ENCODE data around the gene GPT2.

Gene GPT2

GRCh38 chr16:46883690-46884512 lies at the start of gene GPT2:
Gene GPT2, plus strand, starts transcription at chr16:46884362. Its CDS starts 354 bp downstream, at chr16:46884716.
- peak; percentile 44 to 57 for DNase-seq (ENCODE audit: low read depth in 2 of 2)

- no peak for DNase-seq (ENCODE audit: low read depth in 2 of 2)
These were observed 47.3 kb upstream of the GPT2 start for GRCh38 chr16:46836534-46837530.

GRCh38 chr16:46839986-46840443 lies 44.1 kb upstream of the GPT2 start:
- no peak for DNase-seq (ENCODE audit: low read depth in 2 of 2)

- no peak for DNase-seq (ENCODE audit: low read depth in 2 of 2)
These were observed 41.8 kb upstream of the GPT2 start for GRCh38 chr16:46842192-46842895.

GRCh38 chr16:46843898-46844642 lies 40.1 kb upstream of the GPT2 start:
- DNase-seq (ENCODE audit: low read depth in 2 of 2) = no peak

GRCh38 chr16:46844771-46845170 lies 39.4 kb upstream of the GPT2 start:
- DNase-seq (ENCODE audit: low read depth in 2 of 2) = no peak

GRCh38 chr16:46845952-46846351 lies 38.2 kb upstream of the GPT2 start:
- no peak for DNase-seq (ENCODE audit: low read depth in 2 of 2)

GRCh38 chr16:46848768-46849764 lies 35.1 kb upstream of the GPT2 start:
- DNase-seq (ENCODE audit: low read depth in 2 of 2) = no peak

- DNase-seq (ENCODE audit: low read depth in 2 of 2) = no peak
These were observed 33.3 kb upstream of the GPT2 start for GRCh38 chr16:46850619-46851555.

GRCh38 chr16:46852130-46852529 lies 32.0 kb upstream of the GPT2 start:
- no peak for DNase-seq (ENCODE audit: low read depth in 2 of 2)

GRCh38 chr16:46853713-46854443 lies 30.3 kb upstream of the GPT2 start:
- peak in 1 of 2 donors; percentile 18 for DNase-seq (ENCODE audit: low read depth in 2 of 2)

GRCh38 chr16:46854846-46855245 lies 29.3 kb upstream of the GPT2 start:
- DNase-seq (ENCODE audit: low read depth in 2 of 2) = no peak

GRCh38 chr16:46855389-46855788 lies 28.8 kb upstream of the GPT2 start:
- no peak for DNase-seq (ENCODE audit: low read depth in 2 of 2)

- no peak for DNase-seq (ENCODE audit: low read depth in 2 of 2)
These were observed 26.7 kb upstream of the GPT2 start for GRCh38 chr16:46857368-46857945.

- DNase-seq (ENCODE audit: low read depth in 2 of 2) = no peak
These were observed 26.0 kb upstream of the GPT2 start for GRCh38 chr16:46858151-46858550.

GRCh38 chr16:46859719-46860152 lies 24.4 kb upstream of the GPT2 start:
- no peak for DNase-seq (ENCODE audit: low read depth in 2 of 2)
